DND-41 (cell line): ENCODE data around the gene KCTD21.

Experiments
- CTCF ChIP-seq: IDR thresholded peaks from 2 replicates; pipeline ENCODE4 v1.5.1; 2012; ENCODE audit warnings: borderline replicate concordance, low read length, moderate library complexity, mild to moderate bottlenecking; ENCODE audit not compliant: poor library complexity, severe bottlenecking; ENCODE audit errors: extremely low read depth
- EZH2 ChIP-seq: IDR thresholded peaks from 3 replicates; pipeline ENCODE4 v1.6.1; 2012; ENCODE audit warnings: borderline replicate concordance, low read depth, mild to moderate bottlenecking, moderate library complexity, low read length, inconsistent platforms; ENCODE audit not compliant: severe bottlenecking

DNA sequence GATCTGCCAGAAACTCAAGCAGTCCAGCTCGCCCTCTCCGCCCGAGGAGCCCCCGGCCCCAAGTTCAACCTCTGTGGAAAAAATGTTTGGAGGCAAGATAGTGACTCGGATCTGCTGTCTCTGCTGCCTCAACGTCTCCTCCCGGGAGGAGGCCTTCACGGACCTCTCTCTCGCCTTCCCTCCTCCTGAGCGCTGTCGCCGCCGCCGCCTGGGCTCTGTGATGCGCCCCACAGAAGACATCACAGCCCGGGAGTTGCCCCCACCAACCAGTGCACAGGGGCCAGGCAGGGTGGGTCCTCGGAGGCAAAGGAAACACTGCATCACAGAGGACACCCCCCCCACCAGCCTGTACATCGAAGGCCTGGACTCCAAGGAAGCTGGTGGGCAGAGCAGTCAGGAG is 21.1 kb upstream of the KCTD21 start:
- TF ChIP-seq CTCF (no peak), EZH2 (no peak)
